NCI-H226 (cell line): Measurements from ENCODE around the gene PAX9.

Source experiments
- DNase-seq: peaks from one replicate; pipeline ENCODE4 v3.0.0-alpha.2; 2015

PAX9 gene

DNA sequence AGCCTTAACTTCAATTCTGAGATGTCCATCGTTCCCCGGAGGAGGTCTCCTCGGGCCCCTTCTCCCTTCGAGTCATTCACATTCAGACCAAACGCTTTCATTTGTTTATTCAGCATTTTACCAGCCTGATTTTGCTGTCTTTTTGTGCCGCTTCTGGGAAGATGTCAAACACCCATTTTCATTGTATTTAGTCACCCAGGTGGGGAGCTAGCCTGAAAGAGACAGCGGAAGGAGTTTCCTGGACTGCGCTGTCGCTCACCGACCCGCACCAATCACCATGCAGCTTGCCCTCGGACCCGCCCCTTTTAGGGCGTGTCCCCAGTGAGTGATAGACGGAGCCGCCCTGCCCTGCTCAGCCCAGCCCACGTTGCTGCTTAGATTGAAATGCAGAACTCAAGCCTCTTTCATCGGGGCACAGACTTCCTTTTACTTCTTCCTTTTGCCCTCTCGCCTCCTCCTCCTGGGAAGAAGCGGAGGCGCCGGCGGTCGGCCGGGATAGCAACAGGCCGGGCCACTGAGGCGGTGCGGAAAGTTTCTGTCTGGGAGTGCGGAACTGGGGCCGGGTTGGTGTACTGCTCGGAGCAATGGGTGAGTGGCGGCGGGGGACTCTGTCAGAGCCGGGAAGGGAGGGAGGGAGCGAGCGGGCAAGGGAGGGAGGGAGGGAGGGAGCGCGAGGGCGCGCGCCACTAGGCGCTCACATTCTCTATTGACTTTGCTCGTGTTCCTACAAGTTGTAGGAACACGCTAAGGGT, at the start of gene PAX9:
Gene PAX9 (plus strand): TSS at position 355 of the 752 bp plus-strand sequence. CDS start 230 bp downstream, at position 585.
- peak; percentile 66 for DNase-seq

DNA sequence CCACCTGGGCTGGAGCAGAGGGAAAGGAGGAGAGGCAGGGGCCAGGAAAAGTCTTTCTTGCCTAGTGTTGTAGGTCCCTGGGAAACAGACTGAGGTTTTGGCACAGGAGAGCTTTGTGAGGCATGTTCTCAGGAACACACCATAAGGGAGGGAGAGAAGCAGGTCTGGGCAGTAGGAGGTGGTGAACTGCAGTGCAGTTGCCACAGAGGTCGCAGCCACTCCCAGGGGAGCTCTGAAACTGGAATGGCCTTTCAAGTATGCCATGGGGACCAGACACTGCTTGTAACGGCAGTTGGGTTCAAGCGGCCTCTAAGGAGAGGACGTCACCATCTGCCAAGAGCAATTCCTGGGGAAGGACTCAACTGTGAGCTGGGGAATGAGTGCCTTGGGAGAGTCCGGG, 43.8 kb upstream of the PAX9 start:
- no peak for DNase-seq

DNA sequence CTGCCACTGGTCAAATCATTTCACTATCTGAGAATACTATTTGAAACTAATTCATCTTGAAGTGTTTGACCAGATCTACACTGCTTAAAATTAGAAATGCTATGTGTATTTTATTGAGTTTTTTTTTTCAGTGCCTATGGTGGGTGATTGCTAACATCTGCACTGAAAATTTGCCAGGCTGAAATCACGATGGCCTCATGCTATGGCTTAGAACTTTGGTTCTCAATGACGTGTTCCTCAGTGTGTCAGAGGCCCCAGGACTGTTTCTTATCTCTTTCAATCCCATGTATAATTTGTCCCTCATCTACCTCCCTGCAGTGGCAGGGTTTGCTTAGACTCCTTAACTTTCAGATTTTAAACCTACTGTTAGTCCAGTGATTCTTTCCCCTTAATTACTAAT, 43.0 kb upstream of the PAX9 start:
- no peak for DNase-seq

DNA sequence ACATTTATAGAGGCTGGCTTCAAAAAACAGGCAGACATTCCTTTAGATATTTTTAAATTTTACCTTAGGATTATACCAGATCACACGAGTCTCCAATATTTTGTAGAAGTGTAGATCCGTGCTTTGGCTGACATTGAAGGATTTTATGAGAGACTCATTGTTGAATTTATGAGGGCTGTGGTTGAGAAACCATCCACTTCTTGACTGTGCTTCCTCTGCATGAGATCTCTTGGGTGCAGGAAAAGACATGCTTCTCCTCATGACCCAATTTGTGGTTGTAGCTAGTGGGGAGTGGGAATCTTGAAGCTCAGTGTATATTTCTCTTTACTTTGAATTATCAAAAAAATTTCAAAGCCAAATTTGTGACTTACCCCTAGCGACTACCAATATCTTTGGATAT, 42.5 kb upstream of the PAX9 start:
- no peak for DNase-seq

DNA sequence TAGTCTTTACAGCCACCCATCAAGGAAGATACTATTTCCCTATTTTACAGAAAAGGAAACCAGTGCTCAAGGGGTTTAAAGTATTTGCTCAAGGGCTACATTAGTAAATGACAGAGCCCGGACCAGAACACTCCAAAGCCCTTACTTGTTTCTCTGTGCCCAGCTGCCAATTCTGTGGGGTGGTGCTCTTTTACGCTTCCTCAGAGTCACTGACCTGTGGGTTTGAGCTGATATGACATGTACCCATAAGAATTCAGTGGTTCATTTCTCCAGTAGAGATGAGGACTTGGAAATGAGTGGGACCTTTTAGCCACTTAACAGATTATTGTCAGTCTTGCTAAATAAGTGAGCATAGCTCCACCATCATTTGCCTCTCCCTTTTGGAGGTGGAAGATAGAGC, 41.8 kb upstream of the PAX9 start:
- DNase-seq: no peak

DNA sequence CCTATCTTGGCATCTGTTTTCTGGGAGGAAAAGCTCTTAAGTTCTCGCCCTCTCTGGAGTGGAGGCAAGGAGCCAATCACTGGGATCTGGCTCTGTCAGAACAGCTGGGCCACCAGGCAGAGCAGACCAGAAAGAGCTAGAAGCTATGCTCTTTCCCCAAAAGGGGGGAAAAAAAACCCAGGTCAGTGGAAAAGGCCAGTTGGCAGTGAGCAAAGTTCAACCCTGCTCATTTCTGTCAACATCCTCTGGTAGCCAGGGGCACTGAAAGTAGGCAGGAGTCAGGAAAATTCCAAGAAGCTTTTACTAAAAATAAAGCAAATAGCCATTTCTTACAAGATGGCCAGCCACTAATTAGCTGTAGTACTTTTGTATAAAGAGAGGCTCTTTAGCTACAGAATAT, 36.6 kb upstream of the PAX9 start:
- DNase-seq: no peak

DNA sequence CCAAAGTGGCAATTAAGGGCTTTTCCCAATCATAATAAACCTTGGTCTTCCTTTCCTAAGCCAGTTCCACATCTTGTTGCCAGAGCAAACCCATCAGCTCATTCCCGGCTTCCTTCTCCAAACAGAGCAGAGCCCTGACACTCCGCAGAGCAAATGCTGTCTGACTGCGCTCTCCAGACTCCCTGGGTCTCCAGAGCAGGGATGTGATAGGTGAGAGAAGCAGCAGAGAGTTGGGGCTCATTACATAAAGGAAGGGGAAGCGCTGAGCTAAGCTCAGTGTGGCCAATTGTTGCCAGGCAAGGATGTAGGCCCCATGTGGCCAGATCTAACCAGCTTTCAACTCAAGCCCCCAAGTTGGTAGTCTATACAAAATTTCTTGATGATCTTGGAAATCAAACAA, 36.2 kb upstream of the PAX9 start:
- DNase-seq: no peak

DNA sequence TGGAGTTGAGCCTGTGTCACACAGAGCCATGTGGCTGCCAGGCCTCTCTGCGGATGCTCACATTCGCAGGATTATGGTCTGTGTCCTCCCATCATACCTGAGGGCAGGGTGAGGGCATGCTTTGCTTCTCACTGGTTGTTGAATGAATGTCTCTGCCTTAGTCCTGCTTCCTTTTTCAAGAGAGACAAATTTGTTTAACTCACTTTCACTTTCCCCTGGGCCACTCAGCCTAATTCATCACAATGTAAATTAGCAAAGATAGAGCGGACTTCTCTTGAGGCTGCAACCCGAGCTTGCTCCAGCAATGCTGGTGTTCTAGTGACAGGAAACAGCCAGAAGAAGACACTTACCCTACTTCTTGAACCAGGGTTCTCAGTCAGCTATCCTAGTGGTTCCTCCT, 35.5 kb upstream of the PAX9 start:
- no peak for DNase-seq

DNA sequence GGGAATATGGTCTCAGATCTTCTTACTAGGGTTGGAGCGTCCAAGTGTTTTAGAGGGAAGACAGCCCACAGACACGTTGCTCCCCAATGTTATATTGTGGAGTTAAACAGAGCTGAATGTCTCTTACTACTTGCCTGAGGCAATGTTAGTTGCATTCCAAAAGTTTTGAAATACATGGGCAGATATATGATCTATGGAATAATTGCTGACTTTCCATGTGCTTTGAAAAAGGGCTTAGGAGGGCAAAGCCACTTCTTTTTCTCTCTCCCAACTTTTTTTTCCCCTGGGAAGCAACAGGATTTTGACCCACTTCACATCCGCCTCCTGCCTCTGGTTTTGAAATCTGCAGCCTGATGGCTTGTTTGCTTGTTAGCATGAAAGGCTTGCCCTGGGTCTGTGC, 33.7 kb upstream of the PAX9 start:
- DNase-seq: no peak

DNA sequence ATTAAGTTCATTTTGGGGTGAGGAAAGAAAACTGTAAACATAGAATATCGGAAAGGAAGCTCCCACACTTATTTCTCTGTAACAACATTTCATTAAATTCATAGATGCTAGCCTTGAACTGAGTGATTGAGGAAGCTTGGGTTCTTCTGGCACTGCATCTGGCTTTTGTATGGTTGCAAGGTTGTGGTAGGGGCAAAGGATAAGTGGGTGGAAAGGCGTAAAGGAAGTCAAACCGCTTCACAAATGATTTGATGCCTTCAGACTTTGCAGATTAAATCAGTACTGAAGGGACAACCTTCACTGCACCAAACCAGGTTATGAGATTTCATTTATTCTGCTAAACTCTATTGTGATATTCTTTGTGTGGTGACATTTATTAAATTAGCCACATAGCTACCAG, 28.1 kb upstream of the PAX9 start:
- no peak for DNase-seq

DNA sequence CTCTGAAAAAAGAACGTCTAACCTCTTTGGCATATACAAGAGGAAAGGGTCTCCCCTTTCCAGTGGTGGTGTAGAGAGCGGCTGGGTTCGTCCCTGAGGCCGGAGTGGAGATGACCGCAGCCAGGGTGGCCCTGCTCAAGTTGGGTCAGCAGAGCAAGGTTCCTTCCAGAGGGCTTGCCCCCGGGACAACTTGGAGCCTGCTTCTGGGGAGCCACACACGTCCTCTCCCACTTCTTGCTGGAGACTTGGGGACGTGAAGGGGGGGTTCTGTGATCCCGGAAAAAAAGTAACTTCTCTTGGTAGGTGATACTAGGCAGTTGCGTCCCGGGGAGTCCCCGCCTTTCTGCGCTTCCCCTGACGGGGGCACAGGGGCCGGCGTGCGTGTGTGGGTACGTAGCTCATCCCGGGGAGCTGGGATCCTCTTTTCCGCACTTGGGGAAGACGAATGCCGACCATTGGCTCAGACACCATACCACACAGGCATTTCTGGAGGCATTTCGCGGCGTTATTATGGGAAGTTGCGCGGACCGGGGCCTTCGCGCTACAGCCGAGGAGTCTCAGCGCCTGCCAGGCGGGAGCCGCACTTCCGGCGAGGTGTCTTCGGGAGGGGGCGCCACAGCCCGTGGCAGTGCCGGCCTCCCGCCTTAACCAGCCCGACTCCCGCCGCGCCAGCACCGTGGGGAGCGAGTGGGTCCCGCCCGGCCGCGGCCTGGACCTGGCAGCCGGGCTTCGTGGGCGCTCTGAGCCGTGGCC, 14.8 kb upstream of the PAX9 start:
- no peak for DNase-seq

DNA sequence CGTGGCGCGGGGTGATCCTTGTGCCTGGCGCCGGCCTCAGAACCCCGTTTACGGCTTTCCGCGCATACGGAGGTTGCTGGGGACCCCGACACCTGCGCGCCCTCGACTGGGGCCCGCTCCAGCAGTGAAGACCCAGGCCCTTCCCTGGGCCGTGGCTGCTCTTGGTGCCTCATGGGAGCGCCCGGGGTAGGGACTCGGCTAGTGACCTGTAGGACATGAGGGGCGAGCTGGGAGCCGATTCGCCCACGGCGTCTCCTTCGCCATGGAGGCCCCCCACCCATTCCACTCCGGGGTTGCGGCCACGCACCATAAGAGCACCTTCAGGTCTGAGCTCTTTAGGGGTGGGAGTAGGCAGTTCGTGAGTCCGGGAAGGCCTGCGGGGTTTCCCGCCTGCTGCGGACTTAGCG, 14.2 kb upstream of the PAX9 start:
- DNase-seq: no peak

DNA sequence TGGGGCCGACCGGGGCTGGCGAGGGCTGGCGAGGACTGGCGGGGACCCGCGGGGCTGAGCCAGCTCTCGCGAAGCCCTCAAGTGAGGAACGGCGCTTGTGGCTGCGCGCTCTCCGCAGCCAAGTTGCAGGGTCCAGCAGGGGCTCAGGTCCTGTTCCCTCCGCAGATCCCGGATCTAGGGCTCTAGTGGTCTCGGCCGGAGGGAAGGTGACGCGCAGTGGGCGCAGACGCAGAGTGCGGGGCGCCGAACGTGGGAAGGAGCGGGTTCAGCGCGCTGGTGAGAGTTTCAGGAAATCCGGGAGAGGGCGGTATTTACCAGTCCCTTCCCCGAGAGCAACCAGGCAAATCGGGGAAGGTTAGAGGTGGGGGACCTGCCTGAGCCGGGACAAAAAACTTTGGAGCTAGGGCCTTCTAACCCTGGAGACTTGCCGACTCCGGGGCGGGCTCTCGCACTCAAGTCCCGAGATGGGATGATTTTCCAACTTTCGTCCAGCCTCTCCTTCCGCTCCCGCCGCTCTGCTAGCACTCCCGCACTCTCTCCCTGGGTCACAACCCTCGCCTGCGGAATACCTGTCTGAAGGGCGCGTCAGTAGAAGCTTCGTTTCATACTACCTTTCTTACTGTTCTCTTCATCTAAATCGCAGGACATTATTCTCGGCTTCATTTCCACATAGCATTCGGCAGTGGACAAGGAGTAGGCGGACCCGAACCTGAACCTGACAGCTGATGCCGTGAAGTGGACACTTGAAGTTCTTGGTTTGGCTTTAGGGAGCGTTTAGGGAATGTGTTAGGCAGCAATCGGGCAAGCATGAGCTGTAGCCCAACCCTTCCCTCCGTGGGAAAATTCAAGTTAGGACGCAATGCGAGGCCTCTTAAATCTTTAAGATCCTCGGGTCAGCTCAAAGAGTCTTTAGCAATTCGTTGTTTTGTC, 13.6 kb upstream of the PAX9 start:
- peak; percentile 15 for DNase-seq

DNA sequence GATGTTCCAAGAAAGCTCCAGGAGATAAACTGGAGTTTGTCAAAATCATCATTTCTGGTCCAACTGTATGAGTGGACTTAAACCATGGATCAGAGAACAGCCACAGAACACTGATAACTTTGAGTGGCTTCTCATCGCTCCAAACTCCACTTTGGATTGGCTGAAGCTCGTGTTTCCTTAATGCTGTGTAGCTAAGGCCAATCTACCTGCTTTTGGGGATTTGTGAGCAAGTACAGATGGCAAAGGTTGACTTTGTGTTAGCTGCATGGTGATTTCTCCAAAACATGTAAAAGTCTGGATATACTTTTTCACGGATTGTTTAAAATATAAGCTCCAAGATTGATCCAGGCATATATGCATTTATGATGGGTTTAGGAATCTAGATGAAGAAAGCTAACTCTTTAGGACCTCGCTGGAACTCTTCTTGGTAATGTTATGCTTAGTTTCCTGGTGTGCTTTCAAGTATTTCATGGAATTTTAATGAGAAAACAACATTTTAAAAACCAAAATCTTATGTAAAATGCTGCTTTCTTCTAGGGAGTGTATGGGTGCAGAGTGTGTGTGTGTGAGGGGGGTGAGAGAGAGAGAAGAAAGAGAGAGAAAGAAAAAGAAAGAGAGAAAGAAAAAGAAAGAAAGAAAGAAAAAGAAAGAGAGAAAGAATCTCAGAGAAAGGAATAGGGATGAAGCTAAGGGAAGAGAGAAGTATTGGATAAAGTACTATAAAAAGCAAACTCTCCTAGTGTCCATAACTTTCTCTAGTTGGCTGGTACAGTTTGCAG, 11.6 kb upstream of the PAX9 start:
- DNase-seq: no peak

DNA sequence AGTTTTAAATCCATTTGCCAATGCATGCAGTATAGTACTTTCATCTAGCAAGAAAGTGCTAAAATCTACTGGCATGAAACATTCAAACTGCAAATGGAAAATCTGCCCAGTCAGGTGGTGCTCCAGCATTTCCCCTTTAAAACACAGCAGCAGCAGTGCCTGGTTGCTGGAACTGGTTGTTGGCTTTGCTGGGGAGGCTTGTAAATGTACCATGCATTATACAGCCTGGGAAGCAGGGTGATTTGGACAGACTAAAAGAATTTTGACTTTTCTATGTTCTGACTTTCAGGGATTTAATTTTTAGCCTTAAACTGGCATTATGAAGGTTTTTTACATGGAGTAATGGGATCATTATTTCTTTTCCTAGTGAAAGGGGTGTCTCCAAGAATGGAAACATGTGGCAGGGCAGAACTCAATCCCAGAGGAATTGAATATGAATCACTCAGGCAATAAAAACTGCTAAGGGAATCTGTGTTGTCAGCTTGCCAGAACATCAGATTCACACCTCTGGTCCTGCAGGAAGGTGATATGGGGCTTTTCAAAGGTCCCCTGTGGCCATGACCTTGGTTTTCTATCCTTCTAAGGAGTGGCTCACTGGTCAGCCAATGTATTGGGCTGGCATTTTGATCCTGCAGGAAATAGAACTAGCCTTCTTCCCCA, 9.0 kb upstream of the PAX9 start:
- DNase-seq: no peak

DNA sequence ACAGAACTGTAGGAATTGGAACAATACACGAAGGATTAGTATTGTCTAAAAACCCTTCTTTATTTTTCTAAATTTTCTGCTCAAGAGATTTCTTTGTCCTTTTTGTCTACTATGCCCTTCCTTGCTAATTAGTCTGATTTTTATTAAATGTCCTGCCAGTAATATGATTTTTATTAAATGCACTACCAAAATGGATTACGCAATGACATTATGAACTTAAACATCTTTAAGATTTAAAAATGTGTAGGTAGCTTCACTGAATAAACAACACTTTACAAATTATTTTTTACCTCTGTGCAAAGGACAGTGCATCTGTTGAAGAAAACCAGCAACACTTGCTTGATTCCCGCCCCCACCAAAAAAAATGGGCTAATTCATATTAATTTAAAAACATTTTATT, 8.2 kb upstream of the PAX9 start:
- no peak for DNase-seq

DNA sequence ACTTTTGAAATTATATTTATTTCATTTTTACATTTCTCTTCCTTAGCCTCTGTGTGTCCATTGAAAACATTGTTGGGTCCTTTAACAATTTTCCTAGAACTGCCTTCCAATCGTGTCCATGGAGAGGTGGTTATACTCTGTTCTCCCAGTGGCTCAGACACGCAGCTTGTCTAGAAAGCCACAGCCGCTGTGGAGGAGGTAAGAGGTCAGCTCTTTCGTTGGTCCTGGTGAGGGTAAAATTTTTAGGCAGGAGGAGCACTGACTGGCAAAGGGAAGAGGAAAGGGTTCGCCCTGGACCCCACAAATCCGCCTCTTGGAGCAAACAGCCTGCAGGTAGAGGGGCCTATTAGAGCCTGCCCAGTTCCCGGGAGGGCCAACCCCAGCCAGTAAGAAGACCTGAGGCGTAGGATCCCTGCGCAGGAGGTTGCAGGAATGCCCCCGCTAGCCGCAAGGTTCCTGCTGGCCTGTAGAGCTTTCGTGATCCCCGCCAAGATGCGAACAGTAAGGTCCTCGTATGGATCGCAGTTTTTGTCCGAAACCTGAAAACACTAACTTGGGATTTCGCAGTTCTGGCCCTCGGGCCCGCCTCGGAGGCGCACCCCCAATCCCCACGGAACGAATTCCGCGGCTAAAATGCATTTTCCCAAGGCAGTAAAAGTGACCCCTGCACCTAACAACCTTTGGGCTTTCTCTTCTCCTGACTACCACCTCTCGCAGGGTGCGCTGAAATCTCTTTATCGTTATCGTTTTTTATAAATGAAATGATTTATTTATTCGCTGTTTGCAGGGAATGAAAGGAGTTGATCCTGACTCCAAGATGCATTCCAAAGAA, 7.5 kb upstream of the PAX9 start:
- DNase-seq: no peak

DNA sequence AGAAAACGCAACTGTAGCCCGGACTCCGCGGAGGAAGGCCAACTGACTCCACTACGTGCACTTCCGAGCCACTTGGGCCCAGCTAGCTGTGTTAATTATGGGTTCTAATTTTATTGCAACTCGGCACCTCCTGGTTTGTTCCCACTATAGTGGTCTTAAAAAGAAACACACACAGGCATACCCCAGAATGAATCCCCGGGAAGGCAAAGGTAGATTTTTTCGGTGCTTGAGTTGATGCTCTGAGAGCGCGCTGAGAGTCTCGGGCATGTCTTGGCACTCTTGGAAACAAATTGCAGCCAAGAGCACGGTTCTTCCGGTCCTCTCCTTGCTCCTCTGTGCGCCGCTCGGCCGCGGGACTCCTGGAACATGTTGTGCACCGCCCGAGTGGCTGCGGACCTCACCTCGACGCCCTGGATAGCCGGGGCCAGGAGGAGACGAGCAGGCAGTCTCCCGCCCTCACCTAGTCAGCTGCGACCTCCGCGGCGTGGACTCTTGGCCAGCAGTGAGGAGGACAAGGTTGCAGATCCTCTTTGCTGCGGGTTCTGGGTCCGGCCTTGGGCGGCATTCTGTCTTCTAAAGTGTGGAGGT, 6.8 kb upstream of the PAX9 start:
- DNase-seq: no peak

DNA sequence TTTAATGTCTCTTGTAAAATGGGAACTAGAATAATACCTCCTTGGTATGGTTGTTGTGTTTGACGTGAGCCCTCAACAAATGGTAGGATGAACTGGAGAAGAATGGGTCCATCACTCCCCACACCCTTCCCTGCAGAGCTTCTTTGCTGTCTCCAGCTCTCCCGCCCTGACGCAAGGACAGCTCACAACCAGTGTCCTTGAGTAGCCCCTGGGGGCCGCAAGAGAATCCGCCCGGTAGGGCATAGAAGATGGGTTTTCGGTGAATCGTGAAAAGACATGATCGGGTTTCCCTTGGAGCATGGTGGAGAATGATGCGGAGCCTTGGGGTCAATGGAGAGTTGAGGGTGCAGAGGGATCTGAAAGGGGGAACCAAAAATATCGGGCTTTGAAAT, 6.1 kb upstream of the PAX9 start:
- no peak for DNase-seq

DNA sequence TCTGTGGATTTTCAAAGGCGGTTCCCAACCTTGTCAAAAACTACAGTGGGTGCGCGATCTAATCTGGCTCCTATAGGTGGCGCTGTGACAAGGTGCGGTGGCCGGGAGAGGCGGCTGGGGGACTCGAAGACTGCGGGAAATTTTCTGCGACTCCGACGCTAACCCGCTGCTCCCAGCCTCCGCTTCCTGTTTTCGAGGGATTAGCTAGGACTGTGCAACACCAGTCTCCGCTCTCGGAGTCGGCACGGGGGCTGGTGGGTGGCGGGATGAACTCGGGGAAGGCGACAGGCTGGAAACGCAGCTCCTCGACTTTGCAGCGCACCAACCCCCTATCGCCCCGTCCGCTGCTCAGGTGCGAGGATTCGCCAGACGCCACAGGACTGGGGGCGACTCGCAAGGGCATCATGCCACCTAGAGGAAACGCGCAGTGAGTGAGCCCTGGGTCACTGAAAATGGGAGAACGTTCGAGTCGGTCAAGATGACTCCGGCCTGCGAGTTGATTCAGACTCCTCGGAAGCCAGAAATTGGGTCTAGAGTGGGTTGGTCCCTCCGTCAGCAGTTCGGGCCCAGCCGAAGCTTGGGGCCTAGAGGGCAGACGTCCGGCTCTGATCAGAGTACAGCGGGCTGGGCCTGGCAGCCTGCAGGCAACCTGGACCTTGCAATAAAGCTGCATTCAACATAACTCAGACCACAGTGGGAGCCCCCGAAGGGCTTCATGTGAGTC, 5.5 kb upstream of the PAX9 start:
- DNase-seq: no peak
